ENCODE measurements around the gene GNE. TPM values are rescaled to one million over a fixed set of nuclear protein-coding genes. Genes with fewer than 3 reads are reported as not detected.

The GNE gene
- total and polyA plus RNA-seq, 11 donors, result 3.7 to 22.0 (median 11.8) TPM

DNA sequence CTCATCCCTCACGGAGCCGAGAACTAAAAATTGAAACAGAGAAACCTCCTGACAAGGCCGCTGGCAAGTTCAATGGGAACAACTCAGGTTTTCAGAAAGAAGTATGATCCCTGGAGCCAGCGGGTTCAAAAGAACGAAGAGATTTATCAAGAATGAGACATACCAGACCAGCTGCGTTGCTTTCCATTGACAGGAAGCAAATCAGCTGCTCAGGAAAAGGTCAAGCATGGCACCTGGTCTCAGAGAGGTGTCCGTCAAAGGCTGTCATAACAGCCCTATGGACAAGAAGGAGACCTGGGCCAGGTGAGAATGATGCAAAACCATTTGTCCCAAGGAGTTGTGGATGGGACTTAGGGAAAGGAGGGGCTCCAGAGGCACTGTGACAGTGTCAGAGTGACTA is 34.9 kb upstream of the GNE start:
- ATAC-seq, result no peak

DNA sequence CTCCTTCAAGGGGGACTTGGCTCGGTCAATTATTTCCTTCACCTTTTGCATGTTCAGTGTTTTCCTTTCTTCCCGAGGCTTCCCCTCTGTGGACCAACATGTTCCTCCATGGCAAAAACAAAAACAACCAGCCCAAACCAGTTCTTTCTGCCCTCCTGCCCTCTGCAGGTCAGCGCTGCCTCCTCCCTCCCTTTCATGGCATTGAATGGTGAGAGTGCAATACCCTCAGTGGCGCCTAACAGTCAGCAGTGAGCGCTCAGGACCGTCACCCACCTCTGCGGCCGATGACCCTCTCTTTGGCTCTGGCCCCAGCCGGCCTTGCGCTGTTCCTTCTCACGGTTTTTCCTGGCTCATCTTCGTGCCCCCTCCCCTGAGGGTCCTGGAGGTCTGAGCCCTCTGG is 34.4 kb upstream of the GNE start:
- Histone ChIP-seq H3K9me3 (no peaks in the 10 kb centered on the region), H3K27me3 (no peaks in the 10 kb centered on the region), H3K36me3 (no peaks in the 10 kb centered on the region), H3K4me1 (peaks cover 0 to 10% (median 0%) of the 10 kb centered on the region in 12 donors), H3K4me3 (no peak overlapping the region), H3K27ac (no peak overlapping the region)
- TF ChIP-seq, protein P1, sequence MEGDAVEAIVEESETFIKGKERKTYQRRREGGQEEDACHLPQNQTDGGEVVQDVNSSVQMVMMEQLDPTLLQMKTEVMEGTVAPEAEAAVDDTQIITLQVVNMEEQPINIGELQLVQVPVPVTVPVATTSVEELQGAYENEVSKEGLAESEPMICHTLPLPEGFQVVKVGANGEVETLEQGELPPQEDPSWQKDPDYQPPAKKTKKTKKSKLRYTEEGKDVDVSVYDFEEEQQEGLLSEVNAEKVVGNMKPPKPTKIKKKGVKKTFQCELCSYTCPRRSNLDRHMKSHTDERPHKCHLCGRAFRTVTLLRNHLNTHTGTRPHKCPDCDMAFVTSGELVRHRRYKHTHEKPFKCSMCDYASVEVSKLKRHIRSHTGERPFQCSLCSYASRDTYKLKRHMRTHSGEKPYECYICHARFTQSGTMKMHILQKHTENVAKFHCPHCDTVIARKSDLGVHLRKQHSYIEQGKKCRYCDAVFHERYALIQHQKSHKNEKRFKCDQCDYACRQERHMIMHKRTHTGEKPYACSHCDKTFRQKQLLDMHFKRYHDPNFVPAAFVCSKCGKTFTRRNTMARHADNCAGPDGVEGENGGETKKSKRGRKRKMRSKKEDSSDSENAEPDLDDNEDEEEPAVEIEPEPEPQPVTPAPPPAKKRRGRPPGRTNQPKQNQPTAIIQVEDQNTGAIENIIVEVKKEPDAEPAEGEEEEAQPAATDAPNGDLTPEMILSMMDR (IDR thresholded peaks at IDR 0.05), result no peak
- no peak for TF ChIP-seq POLR2A (IDR thresholded peaks at IDR 0.05)
- no peak for DNase-seq
- ATAC-seq, result no peak
- 83 to 87% (median 86%) methylated on average over 12 of the region's 12 CpGs for WGBS, 4 donors
- intact Hi-C loops (cut with DNase I), result no loop called here

More for the DNA sequence above, 34.9 kb upstream of the GNE start:
- intact Hi-C loops (cut with DNase I), result no loop called here
- no peaks in the 10 kb centered on the region for H3K9me3 ChIP-seq
- no peaks in the 10 kb centered on the region for H3K27me3 ChIP-seq
- H3K4me1 ChIP-seq, result peaks cover 0 to 10% (median 0%) of the 10 kb centered on the region in 12 donors
- H3K27ac ChIP-seq, result no peak overlapping the region
- H3K36me3 ChIP-seq, result no peaks in the 10 kb centered on the region
- TF ChIP-seq, protein P1 (IDR thresholded peaks at IDR 0.05), result no peak
- TF ChIP-seq POLR2A (IDR thresholded peaks at IDR 0.05), result no peak
- H3K4me3 ChIP-seq, result no peak overlapping the region
- WGBS, 4 donors, result 88 to 94% (median 91%) methylated on average over 7 of the region's 7 CpGs
- DNase-seq, result no peak

DNA sequence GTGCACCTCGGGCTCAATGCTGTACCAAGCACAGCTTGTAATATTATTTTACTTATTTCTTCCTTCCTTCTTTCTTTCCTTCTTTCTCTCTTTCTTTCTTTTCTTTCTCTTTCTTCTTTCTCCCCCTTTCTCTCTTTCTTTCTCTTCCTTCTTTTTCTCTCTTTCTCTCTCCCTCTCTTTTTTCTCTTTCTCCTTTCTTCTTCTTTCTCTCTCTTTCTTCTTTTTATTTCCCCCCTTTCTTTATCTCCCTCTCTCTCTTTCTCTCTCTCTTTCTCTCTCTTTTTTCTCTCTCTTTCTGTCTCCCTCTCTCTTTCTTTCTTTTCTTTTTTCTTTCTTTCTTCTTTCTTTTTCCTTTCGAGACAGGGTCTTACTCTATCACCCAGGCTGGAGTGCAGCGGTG is 32.7 kb upstream of the GNE start:
- no peaks in the 10 kb centered on the region for H3K9me3 ChIP-seq
- DNase-seq, result no peak
- 90 to 95% (median 92%) methylated on average over 3 of the region's 3 CpGs for WGBS, 4 donors
- ATAC-seq, result no peak
- TF ChIP-seq, protein P1 (IDR thresholded peaks at IDR 0.05), result no peak
- TF ChIP-seq POLR2A (IDR thresholded peaks at IDR 0.05), result no peak
- no peaks in the 10 kb centered on the region for H3K36me3 ChIP-seq
- H3K4me1 ChIP-seq, result peaks cover 0 to under 1% (median 0%) of the 10 kb centered on the region in 12 donors
- intact Hi-C loops (cut with DNase I), result no loop called here
- no peaks in the 10 kb centered on the region for H3K27me3 ChIP-seq
- no peak overlapping the region for H3K4me3 ChIP-seq
- no peak overlapping the region for H3K27ac ChIP-seq

DNA sequence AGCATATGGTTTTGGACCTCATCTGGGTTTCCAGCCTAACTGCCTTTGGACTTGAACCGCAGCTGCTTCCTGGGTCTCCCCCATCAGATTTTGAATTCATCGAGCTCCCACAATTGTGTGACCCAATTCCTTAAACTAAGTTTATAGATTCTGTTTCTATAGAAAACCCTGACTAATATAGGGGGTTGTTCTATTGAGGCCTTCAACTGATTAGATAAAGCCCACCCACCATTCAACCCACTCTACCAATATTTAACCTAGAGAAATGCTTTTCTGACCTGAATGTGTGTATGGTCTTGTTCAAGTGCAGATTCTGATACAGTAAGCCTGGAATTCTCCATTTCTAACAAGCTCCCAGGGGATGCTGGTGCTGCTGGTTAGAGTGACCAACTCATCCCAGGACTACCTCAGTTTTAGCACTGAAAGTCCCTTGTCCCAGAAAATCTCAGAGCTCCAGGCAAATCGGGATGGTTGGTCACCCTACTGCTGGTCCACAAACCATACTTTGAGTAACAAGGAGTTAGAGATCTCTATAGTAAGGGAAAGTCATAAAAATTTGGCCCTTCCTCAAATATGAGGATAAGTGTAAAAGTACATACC is 31.7 kb upstream of the GNE start:
- Histone ChIP-seq H3K27ac (no peak overlapping the region), H3K9me3 (no peaks in the 10 kb centered on the region), H3K4me1 (no peaks in the 10 kb centered on the region), H3K4me3 (no peak overlapping the region), H3K27me3 (no peaks in the 10 kb centered on the region), H3K36me3 (no peaks in the 10 kb centered on the region)
- no peak for ATAC-seq
- WGBS, 4 donors, result 93 to 95% (median 94%) methylated on average over 3 of the region's 3 CpGs
- no peak for DNase-seq
- intact Hi-C loops (cut with DNase I), result no loop called here
- TF ChIP-seq, protein P1 (IDR thresholded peaks at IDR 0.05), result no peak
- no peak for TF ChIP-seq POLR2A (IDR thresholded peaks at IDR 0.05)
